GM18526 (cell line): Measurements from ENCODE around the gene CCDC85A.

Experiments
- POLR2A ChIP-seq: IDR thresholded peaks from 3 replicates; pipeline ENCODE4 v1.6.1; 2011; ENCODE audit not compliant: insufficient read length; ENCODE audit errors: extremely low read depth

Gene CCDC85A

GRCh38 chr2:56260415-56260814, 76.6 kb downstream of the CCDC85A start:
- no peak for TF ChIP-seq POLR2A

- no peak for TF ChIP-seq POLR2A
Measured at GRCh38 chr2:56262241-56262640, 78.5 kb downstream of the CCDC85A start.

GRCh38 chr2:56263876-56264275, 80.1 kb downstream of the CCDC85A start:
- TF ChIP-seq POLR2A = no peak

- TF ChIP-seq POLR2A = no peak
Measured at GRCh38 chr2:56266761-56267414, 83.1 kb downstream of the CCDC85A start.

DNA sequence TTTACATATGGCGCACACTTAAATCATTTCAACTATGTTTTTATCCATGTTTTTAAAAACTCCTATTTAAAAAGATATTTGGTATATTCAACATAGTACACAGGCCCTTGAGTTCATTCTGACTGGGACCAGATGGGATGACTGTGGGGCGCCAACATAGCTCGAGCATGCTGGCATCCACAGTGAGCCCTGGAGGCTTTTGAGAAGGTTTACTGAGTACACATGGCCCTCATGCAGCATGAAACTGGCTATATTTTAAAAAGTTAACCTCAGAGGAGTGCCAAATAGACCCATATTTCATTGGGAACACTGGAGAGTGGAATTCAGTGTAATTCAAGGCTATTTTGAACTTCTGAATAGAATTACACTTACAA, 83.6 kb downstream of the CCDC85A start:
- no peak for TF ChIP-seq POLR2A

GRCh38 chr2:56268856-56269255, 85.1 kb downstream of the CCDC85A start:
- no peak for TF ChIP-seq POLR2A

DNA sequence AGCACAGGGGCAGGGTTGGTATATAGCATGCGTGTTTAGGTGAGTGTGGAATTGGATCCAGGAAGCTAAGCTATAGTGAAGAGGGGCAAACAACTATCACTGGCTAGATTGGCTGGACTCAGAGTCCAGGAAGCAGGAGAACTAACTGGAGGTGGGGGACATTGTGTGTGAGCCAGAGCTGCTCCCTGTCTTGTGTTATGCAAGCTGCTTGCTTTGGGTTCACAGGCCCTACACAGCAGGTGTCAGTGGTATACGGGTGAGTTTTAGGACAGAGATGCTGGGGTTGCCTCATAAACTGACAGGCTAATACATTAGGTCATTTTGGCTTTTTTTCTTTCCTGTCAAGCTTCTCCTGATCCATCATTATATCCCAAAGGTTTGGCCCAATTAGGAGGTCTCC, 87.5 kb downstream of the CCDC85A start:
- TF ChIP-seq POLR2A = no peak

- no peak for TF ChIP-seq POLR2A
Measured at GRCh38 chr2:56285224-56285623, 101.4 kb downstream of the CCDC85A start.

- no peak for TF ChIP-seq POLR2A
Measured at GRCh38 chr2:56286936-56287335, 103.1 kb downstream of the CCDC85A start.

GRCh38 chr2:56287508-56287907, 103.7 kb downstream of the CCDC85A start:
- no peak for TF ChIP-seq POLR2A

DNA sequence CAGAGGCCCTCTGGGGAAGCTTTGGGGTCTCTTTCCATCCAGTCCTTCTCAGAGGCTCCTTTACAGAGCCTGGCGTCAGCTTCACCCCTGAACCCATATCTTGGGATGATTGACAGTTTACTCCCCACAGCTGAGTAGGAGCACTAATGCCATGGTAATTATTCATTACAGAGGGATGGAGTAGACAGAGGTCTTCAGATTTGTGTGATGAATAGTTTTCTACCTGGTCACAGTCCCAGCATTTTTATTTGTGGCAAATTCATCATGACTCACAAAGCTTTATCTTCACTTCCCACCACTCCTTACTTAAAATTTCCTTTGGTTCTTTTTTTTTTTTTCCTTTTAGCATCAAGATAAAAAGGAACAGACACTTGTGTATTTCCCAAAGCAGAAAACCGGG, 104.2 kb downstream of the CCDC85A start:
- no peak for TF ChIP-seq POLR2A

DNA sequence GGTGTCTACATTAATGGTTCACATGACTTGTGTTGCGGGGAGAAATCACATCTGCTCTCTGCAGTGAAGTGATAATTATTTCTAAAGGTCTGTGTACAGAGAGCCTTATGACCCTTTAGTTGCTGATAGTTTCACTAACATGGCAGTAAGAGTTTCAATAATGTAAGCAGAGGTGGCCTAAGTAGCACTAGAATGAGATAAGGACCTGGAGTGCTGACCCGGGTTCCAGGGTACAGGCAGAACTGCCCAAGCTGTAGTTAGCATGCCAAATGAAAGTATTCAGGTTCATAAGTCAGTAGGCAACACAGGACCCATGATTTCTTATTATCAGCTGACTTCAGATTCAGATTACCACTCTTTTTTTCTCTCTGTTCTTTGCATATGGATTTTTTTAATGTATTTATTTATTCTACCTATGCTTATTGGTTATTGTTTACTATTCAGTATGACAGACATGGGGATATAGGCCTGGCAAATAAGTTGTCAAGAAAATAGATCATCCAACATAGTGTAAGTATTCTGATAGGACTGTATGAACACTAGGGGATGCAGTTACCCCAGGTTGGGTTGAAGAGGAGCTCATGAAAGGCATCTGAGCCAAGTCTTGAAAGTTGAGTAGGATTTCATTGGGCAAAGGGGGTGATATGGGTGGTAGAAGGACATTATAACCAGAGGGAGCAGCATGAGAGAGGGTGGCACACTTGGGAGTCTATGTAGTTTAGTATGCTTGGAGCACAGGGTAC, 105.2 kb downstream of the CCDC85A start:
- TF ChIP-seq POLR2A = no peak

DNA sequence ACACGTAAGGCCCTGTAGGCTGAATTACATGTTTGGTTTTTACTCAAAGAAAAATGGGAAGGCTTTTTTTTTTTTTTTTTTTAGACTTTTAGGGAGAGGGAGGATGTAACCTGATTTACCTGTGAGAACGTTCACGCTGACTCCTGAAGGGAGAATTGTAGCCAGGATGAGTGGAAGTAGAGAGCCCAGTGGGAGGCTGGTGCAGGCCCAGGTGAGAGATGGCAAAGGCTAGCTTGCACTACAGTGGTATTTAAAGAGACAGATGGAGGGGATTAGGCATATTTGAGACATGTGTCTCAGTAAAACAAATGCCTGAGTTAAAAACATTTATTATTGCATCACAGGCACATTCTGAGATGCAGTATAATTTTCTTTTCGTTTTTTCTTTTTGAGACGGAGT, 107.9 kb downstream of the CCDC85A start:
- TF ChIP-seq POLR2A = no peak

- no peak for TF ChIP-seq POLR2A
Measured at GRCh38 chr2:56292951-56293350, 109.2 kb downstream of the CCDC85A start.

DNA sequence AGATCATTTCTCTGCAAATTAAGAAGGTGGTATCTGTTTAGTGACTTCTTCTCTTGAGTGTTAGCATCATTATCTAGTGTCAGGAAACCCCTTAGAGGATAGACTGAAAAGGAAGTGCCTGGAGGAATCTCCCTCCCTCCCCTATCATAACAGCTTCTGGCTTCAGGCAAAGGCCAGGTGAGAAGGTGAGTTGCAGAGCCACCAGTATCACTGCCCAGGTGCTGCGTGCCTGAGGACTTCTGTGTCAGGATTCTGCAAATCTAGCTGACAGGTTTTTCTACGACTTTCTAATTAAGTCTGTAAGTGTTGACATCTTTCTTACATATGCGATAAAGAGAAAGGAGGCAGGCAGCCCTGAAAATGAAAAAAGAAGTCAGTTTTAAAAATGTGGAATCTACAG, 111.9 kb downstream of the CCDC85A start:
- TF ChIP-seq POLR2A = no peak

DNA sequence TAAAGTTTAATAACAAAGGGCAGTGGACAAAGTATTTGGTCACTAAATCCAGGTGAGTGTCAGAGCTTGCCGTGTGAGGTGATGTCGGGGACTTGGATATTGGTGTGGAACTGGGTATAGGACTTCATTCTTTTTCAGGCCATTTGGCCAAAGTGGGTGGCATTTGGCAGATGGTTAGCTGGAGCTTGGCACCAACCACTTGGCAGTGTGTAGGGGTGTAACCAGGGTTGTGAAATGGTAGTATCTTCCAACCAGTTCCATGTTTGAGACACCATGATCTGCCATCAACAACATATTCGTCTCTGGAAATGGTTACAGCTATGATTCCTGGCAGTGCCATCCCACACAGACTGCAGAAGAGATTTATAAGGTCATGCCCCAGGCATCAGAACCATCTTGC, 113.9 kb downstream of the CCDC85A start:
- no peak for TF ChIP-seq POLR2A

GRCh38 chr2:56299171-56299691, 115.4 kb downstream of the CCDC85A start:
- no peak for TF ChIP-seq POLR2A
